GM13976 (cell line): Measurements from ENCODE around the gene GHRL.
"Not testable (repeated sequence)": the region's sequence is repeated elsewhere in the genome, so short reads cannot be mapped to it uniquely, and the experiment has no call there.

Source experiments
- DNase-seq: peaks from one replicate; pipeline ENCODE4 v3.0.0; 2012; ENCODE audit warnings: low spot score
- CTCF ChIP-seq: IDR thresholded peaks from 2 replicates; pipeline ENCODE4 v1.5.1; 2012; ENCODE audit warnings: borderline replicate concordance, mild to moderate bottlenecking; ENCODE audit not compliant: insufficient read depth; ENCODE audit errors: extremely low read depth, missing control alignments, control extremely low read depth
- in situ Hi-C: fragments of 300-500 bp; cut with MboI; formaldehyde crosslinking; loops from one replicate; pipeline ENCODE4 v1.12.0; 2022; ENCODE audit warnings: low sequenced_read_pairs, mixed read lengths, inconsistent platforms; ENCODE audit not compliant: unreplicated experiment

GHRL gene

DNA sequence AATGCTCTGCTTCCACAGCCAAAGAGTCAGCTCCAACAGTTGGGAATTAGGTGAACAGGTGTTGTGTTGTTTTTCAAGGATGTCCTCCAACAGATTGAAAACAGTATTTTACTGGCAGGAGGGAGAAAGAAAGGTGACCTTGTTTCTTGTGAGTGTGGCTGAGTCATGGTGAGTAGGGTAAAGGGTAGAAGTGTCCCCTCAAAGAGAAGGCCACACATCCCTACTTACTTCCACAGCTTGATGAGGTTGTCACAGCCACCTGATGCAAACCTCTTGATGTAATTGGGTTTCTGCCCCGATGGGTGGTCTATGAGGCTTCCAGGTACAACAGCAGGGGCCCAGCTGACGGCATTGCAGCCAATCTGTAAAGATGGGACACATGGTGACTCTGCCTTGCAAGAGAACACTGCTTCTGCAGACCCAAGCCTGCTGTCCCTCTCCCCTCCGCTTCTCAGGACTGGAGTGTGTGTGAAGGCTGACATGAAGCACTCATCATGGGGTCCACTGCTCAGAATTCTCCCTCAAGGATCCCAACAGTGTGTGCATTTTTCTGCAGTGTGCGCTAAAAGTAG, 12.7 kb upstream of the GHRL start:
- no peak for TF ChIP-seq CTCF
- in situ Hi-C loops: no loop called here
- DNase-seq: no peak

- no peak for DNase-seq
- in situ Hi-C loops: no loop called here
- TF ChIP-seq CTCF: no peak
Observed at GRCh38 chr3:10304905-10305304, 12.2 kb upstream of the GHRL start.

DNA sequence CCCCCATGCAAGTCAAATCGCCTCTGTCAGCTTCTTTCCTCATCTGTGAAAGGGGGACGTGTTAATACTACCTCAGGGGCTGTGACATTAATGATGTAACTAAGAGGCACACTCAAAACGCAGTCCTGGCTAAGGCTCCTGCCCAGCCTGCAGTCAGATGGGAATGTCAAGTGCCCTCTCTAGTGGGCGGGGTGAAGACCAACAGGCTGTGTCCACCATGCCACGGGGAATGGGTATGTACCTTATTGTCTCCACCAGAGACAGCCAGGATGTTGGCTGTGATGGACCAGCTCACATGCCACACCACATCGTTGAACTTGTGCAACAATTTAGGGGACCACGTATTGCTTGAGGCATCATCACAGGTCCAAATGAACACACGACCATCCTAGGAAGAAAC, 11.0 kb upstream of the GHRL start:
- DNase-seq: no peak
- no peak for TF ChIP-seq CTCF
- in situ Hi-C loops: no loop called here

DNA sequence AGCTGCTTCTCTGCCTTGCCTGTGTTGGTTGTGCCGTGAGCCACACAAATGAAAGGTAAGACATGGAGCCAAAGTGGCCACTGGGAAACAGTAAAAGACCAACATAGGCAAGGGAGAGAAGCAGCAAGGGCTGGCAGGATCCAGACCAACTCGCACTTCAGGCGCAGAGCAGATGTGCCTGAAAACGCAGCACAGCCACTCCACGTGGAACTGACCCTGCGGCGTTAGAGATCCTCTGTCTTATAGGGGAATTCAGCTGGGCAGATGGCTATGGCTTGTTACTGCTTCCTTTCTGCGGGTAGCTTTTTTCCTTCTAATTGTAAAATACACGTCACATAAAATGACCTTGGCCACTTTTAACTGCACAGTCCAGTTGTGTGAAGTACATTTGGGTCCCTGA, 10.4 kb upstream of the GHRL start:
- TF ChIP-seq CTCF: no peak
- no peak for DNase-seq
- in situ Hi-C loops: no loop called here

- no peak for TF ChIP-seq CTCF
- no peak for DNase-seq
- in situ Hi-C loops: no loop called here
Observed at GRCh38 chr3:10300087-10300486, 7.3 kb upstream of the GHRL start.

DNA sequence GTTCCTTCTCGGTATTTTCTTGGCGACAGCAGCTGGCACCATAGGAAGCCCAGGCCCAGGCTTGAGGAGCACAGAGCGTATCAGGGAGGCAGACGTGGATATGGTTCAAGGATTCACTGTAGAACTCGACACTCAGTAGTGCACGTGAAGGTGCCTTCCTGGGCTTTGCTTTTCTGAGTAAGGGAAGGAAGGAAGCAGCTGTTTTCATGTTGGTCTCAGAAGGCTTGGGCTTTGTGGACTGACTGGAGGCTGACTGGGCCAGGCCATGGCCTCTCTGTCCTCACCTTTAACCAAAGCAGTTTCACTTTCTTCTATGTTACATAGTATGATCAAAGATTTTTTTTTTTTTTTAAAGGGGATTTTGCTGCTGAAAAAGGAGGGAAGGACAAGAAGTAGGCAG, 6.9 kb upstream of the GHRL start:
- no peak for TF ChIP-seq CTCF
- in situ Hi-C loops: no loop called here
- peak; percentile 60 for DNase-seq

GRCh38 chr3:10299175-10299574, 6.4 kb upstream of the GHRL start:
- in situ Hi-C loops: no loop called here
- no peak for DNase-seq
- TF ChIP-seq CTCF: no peak

GRCh38 chr3:10298064-10298463, 5.3 kb upstream of the GHRL start:
- DNase-seq, in situ Hi-C loops: not testable (repeated sequence)
